DOHH2 (cell line): ENCODE data around the gene RRP8.

Experiments used
- H3F3A ChIP-seq: fragments of 200-600 bp; sonication (generic), shearing (Covaris generic); 2 replicates; pipeline ENCODE4 v1.6.0; 2016; ENCODE audit warnings: antibody characterized with exemption, mild to moderate bottlenecking; ENCODE audit not compliant: control insufficient read depth, insufficient read depth
- H3K27ac ChIP-seq: fragments of 200-600 bp; sonication (generic); 2 replicates; pipeline ENCODE4 v1.5.1; 2014; ENCODE audit warnings: low read depth, mild to moderate bottlenecking, low read length, moderate library complexity
- H3K27me3 ChIP-seq: fragments of 200-600 bp; sonication (generic); 2 replicates; pipeline ENCODE4 v1.6.1; 2014; ENCODE audit warnings: mild to moderate bottlenecking, low read length, mixed read lengths; ENCODE audit not compliant: control insufficient read depth
- H3K36me3 ChIP-seq: fragments of 200-600 bp; sonication (generic); 2 replicates; pipeline ENCODE4 v1.6.1; 2014; ENCODE audit warnings: mild to moderate bottlenecking, low read length, moderate library complexity, mixed read lengths; ENCODE audit not compliant: control insufficient read depth
- H3K4me1 ChIP-seq: fragments of 200-600 bp; sonication (generic); 2 replicates; pipeline ENCODE4 v1.6.1; 2014; ENCODE audit warnings: mild to moderate bottlenecking, low read length, mixed read lengths; ENCODE audit not compliant: control insufficient read depth
- H3K4me2 ChIP-seq: fragments of 200-600 bp; sonication (generic); 2 replicates; pipeline ENCODE4 v1.6.0; 2014; ENCODE audit warnings: mild to moderate bottlenecking, low read length, moderate library complexity
- H3K4me3 ChIP-seq: fragments of 200-600 bp; sonication (generic); 2 replicates; pipeline ENCODE4 v1.5.1; 2014; ENCODE audit warnings: mild to moderate bottlenecking, low read length, mixed read lengths
- H3K79me2 ChIP-seq: fragments of 200-600 bp; sonication (generic); 2 replicates; pipeline ENCODE4 v1.6.1; 2014; ENCODE audit warnings: mild to moderate bottlenecking, low read length, mixed read lengths; ENCODE audit not compliant: control insufficient read depth
- H3K9me2 ChIP-seq: fragments of 200-600 bp; sonication (generic); replicated peaks from 2 replicates; pipeline ENCODE4 v1.6.1; 2014; ENCODE audit warnings: mild to moderate bottlenecking, low read length, mixed read lengths; ENCODE audit not compliant: control insufficient read depth
- H3K9me3 ChIP-seq: fragments of 200-600 bp; sonication (generic); 2 replicates; pipeline ENCODE4 v1.6.1; 2014; ENCODE audit warnings: antibody characterized with exemption, low read length, mixed read lengths; ENCODE audit not compliant: control insufficient read depth, insufficient read depth
- H4K20me1 ChIP-seq: fragments of 200-600 bp; sonication (generic); 2 replicates; pipeline ENCODE4 v1.6.0; 2014; ENCODE audit warnings: low read depth, mild to moderate bottlenecking, antibody characterized with exemption, low read length, moderate library complexity; ENCODE audit not compliant: control insufficient read depth, insufficient read depth
- CTCF ChIP-seq: fragments of 200-600 bp; sonication (generic); IDR thresholded peaks from one replicate; pipeline ENCODE4 v1.5.1; 2014; ENCODE audit warnings: antibody characterized with exemption, mild to moderate bottlenecking, low read depth, low read length; ENCODE audit not compliant: poor library complexity, severe bottlenecking
- EZH2phosphoT487 ChIP-seq: fragments of 200-600 bp; sonication (generic); IDR thresholded peaks from 2 replicates; pipeline ENCODE4 v1.6.1; 2017; ENCODE audit warnings: borderline replicate concordance, mild to moderate bottlenecking, antibody characterized with exemption, low read length, moderate library complexity, mixed read lengths

RRP8 gene

GRCh38 chr11:6632116-6633073 is 29.0 kb upstream of the RRP8 start:
- Histone ChIP-seq H3K9me3 (no peaks in the 10 kb centered on the region), H3F3A (no peaks in the 10 kb centered on the region), H3K27me3 (no peaks in the 10 kb centered on the region), H3K27ac (no peak overlapping the region), H3K36me3 (no peaks in the 10 kb centered on the region), H4K20me1 (no peaks in the 10 kb centered on the region), H3K4me2 (no peak overlapping the region), H3K79me2 (no peaks in the 10 kb centered on the region), H3K4me3 (no peak overlapping the region), H3K4me1 (no peaks in the 10 kb centered on the region), H3K9me2 (no peaks in the 10 kb centered on the region)
- TF ChIP-seq EZH2phosphoT487 = no peak
- no peak for TF ChIP-seq CTCF

GRCh38 chr11:6631361-6631890 is 28.0 kb upstream of the RRP8 start:
- Histone ChIP-seq H3K4me1 (no peaks in the 10 kb centered on the region), H3K4me2 (no peak overlapping the region)

GRCh38 chr11:6630632-6631291 is 27.3 kb upstream of the RRP8 start:
- Histone ChIP-seq H3K4me3 (no peak overlapping the region), H3K36me3 (no peaks in the 10 kb centered on the region)
- TF ChIP-seq EZH2phosphoT487 (no peak), CTCF (no peak)

More at GRCh38 chr11:6631361-6631890, 28.0 kb upstream of the RRP8 start:
- H3K79me2 ChIP-seq = no peaks in the 10 kb centered on the region
- no peaks in the 10 kb centered on the region for H3K36me3 ChIP-seq
- H3K9me3 ChIP-seq = no peaks in the 10 kb centered on the region
- TF ChIP-seq CTCF (no peak), EZH2phosphoT487 (no peak)
- no peaks in the 10 kb centered on the region for H4K20me1 ChIP-seq
- no peak overlapping the region for H3K27ac ChIP-seq
- no peaks in the 10 kb centered on the region for H3K27me3 ChIP-seq
- no peaks in the 10 kb centered on the region for H3K9me2 ChIP-seq
- H3F3A ChIP-seq = no peaks in the 10 kb centered on the region
- no peak overlapping the region for H3K4me3 ChIP-seq

More at GRCh38 chr11:6630632-6631291, 27.3 kb upstream of the RRP8 start:
- H3K9me3 ChIP-seq = no peaks in the 10 kb centered on the region
- no peaks in the 10 kb centered on the region for H4K20me1 ChIP-seq
- H3K27me3 ChIP-seq = no peaks in the 10 kb centered on the region
- no peak overlapping the region for H3K27ac ChIP-seq
- no peaks in the 10 kb centered on the region for H3K4me1 ChIP-seq
- H3K79me2 ChIP-seq = no peaks in the 10 kb centered on the region
- no peak overlapping the region for H3K4me2 ChIP-seq
- H3F3A ChIP-seq = no peaks in the 10 kb centered on the region
- no peaks in the 10 kb centered on the region for H3K9me2 ChIP-seq
